SK-N-SH (cell line): ENCODE measurements around the gene RHBG.

Experiments used
- TAF1 ChIP-seq: IDR thresholded peaks from 2 replicates; pipeline ENCODE4 v1.6.1; 2012; ENCODE audit warnings: low read depth, mild to moderate bottlenecking, low read length, moderate library complexity, borderline replicate concordance
- TF ChIP-seq, protein P1 (sequence below): fragments of 200-600 bp; sonication (generic); IDR thresholded peaks from 2 replicates; pipeline ENCODE4 v1.6.1; 2017; ENCODE audit warnings: antibody characterized with exemption, mild to moderate bottlenecking, moderate library complexity

DNA sequence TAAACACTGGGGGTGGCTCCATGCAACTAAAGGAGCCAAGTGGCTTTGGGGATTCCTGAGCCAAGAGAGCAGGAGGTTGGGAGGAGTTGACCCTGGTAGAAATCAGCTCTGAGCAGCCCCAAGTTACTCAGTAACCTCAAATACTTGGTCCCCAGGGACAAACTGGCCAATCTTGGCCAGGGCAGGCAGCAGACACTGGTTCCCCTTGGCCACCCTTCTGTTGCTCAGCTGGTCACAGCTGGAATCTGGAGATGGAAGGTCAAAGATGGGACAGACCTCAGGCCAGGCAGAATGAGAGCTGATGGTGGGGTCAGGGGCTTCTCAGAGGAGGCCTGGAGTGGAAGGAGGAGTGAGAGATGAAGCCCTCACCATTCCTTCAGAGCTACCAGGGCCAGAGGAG is 3.3 kb upstream of the RHBG start:
- TF ChIP-seq, protein P1, sequence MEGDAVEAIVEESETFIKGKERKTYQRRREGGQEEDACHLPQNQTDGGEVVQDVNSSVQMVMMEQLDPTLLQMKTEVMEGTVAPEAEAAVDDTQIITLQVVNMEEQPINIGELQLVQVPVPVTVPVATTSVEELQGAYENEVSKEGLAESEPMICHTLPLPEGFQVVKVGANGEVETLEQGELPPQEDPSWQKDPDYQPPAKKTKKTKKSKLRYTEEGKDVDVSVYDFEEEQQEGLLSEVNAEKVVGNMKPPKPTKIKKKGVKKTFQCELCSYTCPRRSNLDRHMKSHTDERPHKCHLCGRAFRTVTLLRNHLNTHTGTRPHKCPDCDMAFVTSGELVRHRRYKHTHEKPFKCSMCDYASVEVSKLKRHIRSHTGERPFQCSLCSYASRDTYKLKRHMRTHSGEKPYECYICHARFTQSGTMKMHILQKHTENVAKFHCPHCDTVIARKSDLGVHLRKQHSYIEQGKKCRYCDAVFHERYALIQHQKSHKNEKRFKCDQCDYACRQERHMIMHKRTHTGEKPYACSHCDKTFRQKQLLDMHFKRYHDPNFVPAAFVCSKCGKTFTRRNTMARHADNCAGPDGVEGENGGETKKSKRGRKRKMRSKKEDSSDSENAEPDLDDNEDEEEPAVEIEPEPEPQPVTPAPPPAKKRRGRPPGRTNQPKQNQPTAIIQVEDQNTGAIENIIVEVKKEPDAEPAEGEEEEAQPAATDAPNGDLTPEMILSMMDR: no peak
- TF ChIP-seq TAF1: no peak
